ENCODE data around the gene ZNF99. TPM values are rescaled to one million over a fixed set of nuclear protein-coding genes. Genes with fewer than 3 reads are reported as not detected.

The ZNF99 gene
- total RNA-seq (0.25 TPM), polyA plus RNA-seq (ENCODE audit: insufficient read depth, low read depth, low replicate concordance) (0.13 TPM)
- long read RNA-seq, donor 1: 0 reads
- long read RNA-seq, donor 2: 0 reads
- long read RNA-seq, donor 3: 0 reads
- long read RNA-seq, donor 4, full-length matches to known transcripts: 1 of 1 reads
- long read RNA-seq, donor 4, partial matches to known transcripts: 0 of 1 reads
- long read RNA-seq, donor 4, other reads (novel, unspliced or antisense): 0 of 1 reads
- long read RNA-seq, donor 5: 0 reads
- long read RNA-seq, donor 6: 0 reads
- long read RNA-seq, donor 7: 0 reads
- long read RNA-seq, donor 8: 0 reads
- long read RNA-seq, donor 9: 0 reads
- long read RNA-seq, donor 10: 0 reads

- no peak for TF ChIP-seq CTCF (IDR thresholded peaks at IDR 0.05; ENCODE audit: borderline replicate concordance, extremely low read depth, insufficient read depth)
- no peak for FAIRE-seq
These were observed at the start of gene ZNF99 for GRCh38 chr19:22783651-22784410. Gene ZNF99, minus strand, starts transcription at chr19:22784151. Its CDS starts 135 bp downstream, at chr19:22784016.

DNA sequence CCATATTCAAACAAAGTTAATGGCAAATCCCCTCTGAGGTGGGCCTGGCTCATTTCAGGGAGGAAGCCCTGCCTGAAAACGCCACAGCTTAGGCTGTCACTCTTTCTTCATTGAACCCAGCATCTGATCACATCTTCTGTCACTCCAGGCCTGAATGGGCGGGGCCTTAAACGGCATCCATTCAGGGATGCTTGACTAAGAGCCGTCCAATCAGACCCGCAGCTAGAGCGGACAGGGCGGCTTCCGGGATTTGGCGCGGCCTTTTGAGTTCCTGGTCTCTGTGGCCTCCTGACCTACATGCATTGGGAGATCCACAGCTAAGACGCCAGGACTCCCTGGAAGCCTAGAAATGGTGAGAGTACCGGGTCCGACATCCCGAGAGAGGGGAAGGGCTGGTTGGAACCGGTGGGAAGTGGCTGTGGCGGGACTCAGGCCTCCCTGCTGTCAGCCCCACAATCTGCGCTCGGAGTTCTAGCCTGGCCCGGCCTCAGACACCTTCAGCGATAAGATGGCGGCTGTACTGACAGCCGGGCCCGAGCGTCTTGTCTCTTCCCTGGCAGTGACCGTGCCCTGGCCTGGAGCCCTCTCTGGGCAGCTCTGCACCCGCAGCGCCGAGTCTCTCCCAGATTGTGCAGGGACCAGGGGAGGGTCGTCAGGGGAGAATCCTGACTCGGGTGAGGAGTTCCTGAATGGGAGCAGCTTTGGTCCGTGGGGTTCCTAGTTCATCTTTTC, 48.2 kb upstream of the ZNF99 start, which contains the start of gene ZNF723:
ZNF723 (plus strand) TSS at position 261 of the 732 bp plus-strand sequence; CDS start at position 350, 89 bp downstream.
- no peaks in the 10 kb centered on the region for H3K4me1 ChIP-seq (ENCODE audit: control insufficient read depth in 2 of 3, insufficient read depth in 2 of 3, low read depth in 1 of 3, low read length in 3 of 3)
- H3K9me3 ChIP-seq (ENCODE audit: control insufficient read depth in 2 of 3, insufficient read depth in 1 of 3, low read length in 3 of 3): no peaks in the 10 kb centered on the region
- intact Hi-C loops (cut with DNase I): no loop called here
- TF ChIP-seq CTCF (IDR thresholded peaks at IDR 0.05; ENCODE audit: borderline replicate concordance, extremely low read depth, insufficient read depth): no peak
- DNase-seq (no peak), FAIRE-seq (no peak)
- H3K36me3 ChIP-seq (ENCODE audit: control insufficient read depth in 2 of 3, insufficient read depth in 3 of 3, low read length in 3 of 3): no peaks in the 10 kb centered on the region
- no peak within 1 kb of the TSS for H3K4me3 ChIP-seq (ENCODE audit: low read length in 3 of 3)
- no peak within 1 kb of the TSS for H3K9ac ChIP-seq (ENCODE audit: low read length in 3 of 3)
- no peaks in the 10 kb centered on the region for H3K27me3 ChIP-seq (ENCODE audit: control insufficient read depth, insufficient read depth, low read length)
- H3K27ac ChIP-seq (ENCODE audit: low read depth in 2 of 2, low read length in 2 of 2): no peak within 1 kb of the TSS

More at GRCh38 chr19:22783651-22784410, at the start of gene ZNF99:
- Histone ChIP-seq H3K4me3 (ENCODE audit: low read length in 3 of 3) (peak within 1 kb of the TSS; percentile 35 to 59 (median 57)), H3K27ac (ENCODE audit: low read depth in 2 of 2, low read length in 2 of 2) (no peak within 1 kb of the TSS), H3K36me3 (ENCODE audit: control insufficient read depth in 2 of 3, insufficient read depth in 3 of 3, low read length in 3 of 3) (no peaks in the 10 kb centered on the region), H3K27me3 (ENCODE audit: control insufficient read depth, insufficient read depth, low read length) (no peaks in the 10 kb centered on the region), H3K9me3 (ENCODE audit: control insufficient read depth in 2 of 3, insufficient read depth in 1 of 3, low read length in 3 of 3) (no peaks in the 10 kb centered on the region), H3K9ac (ENCODE audit: low read length in 3 of 3) (peak within 1 kb of the TSS in 1 of 3 donors; percentile 44), H3K4me1 (ENCODE audit: control insufficient read depth in 2 of 3, insufficient read depth in 2 of 3, low read depth in 1 of 3, low read length in 3 of 3) (no peaks in the 10 kb centered on the region)
- peak; percentile 79 to 88 (median 88) for DNase-seq
- intact Hi-C loops (cut with DNase I): no loop called here

DNA sequence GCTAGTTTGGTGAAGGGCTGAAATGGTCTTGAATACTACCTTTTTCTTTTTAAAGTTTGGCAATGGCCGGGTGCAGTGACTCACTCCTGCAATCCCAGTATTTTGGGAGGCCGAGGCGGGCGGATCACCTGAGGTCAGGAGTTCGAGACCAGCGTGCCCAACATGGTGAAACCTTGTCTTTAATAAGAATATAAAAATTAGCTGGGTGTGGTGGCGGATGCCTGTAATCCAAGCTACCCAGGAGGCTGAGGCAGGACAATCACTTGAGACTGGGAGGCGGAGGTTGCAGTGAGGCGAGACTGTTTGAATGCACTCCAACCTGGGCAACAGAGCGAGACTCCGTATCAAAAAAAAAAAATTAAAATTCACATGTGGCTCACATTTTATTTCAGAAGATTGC, 47.3 kb upstream of the ZNF99 start:
- Histone ChIP-seq H3K4me3 (ENCODE audit: low read length in 3 of 3) (no peak overlapping the region), H3K4me1 (ENCODE audit: control insufficient read depth in 2 of 3, insufficient read depth in 2 of 3, low read depth in 1 of 3, low read length in 3 of 3) (no peaks in the 10 kb centered on the region), H3K9ac (ENCODE audit: low read length in 3 of 3) (no peak overlapping the region), H3K9me3 (ENCODE audit: control insufficient read depth in 2 of 3, insufficient read depth in 1 of 3, low read length in 3 of 3) (no peaks in the 10 kb centered on the region), H3K27ac (ENCODE audit: low read depth in 2 of 2, low read length in 2 of 2) (no peak overlapping the region), H3K27me3 (ENCODE audit: control insufficient read depth, insufficient read depth, low read length) (no peaks in the 10 kb centered on the region), H3K36me3 (ENCODE audit: control insufficient read depth in 2 of 3, insufficient read depth in 3 of 3, low read length in 3 of 3) (no peaks in the 10 kb centered on the region)
- TF ChIP-seq CTCF (IDR thresholded peaks at IDR 0.05; ENCODE audit: borderline replicate concordance, extremely low read depth, insufficient read depth): no peak
- intact Hi-C loops (cut with DNase I): no loop called here
- no peak for FAIRE-seq
- DNase-seq: no peak
